Limb (tissue), 2 donors: ENCODE measurements around the gene TMPRSS7.
"Not testable (repeated sequence)": the region's sequence is repeated elsewhere in the genome, so short reads cannot be mapped to it uniquely, and the experiment has no call there.

ENCODE experiments used
- DNase-seq, 2 donors: peaks; one replicate each; pipeline ENCODE4 v3.0.0-alpha.2; 2016; ENCODE audit errors: extremely low spot score in 2 of 2

TMPRSS7 gene

GRCh38 chr3:112059497-112059896 lies 25.0 kb downstream of the TMPRSS7 start:
- no peak for DNase-seq

- no peak for DNase-seq
These were observed 26.6 kb downstream of the TMPRSS7 start for GRCh38 chr3:112061152-112061551.

GRCh38 chr3:112072387-112073060 lies 38.0 kb downstream of the TMPRSS7 start:
- DNase-seq: not testable (repeated sequence)

- DNase-seq: no peak
These were observed 39.5 kb downstream of the TMPRSS7 start for GRCh38 chr3:112074006-112074405.

GRCh38 chr3:112074616-112075497 lies 40.3 kb downstream of the TMPRSS7 start:
- DNase-seq: no peak

- no peak for DNase-seq
These were observed 43.9 kb downstream of the TMPRSS7 start for GRCh38 chr3:112078125-112079083.

- DNase-seq: no peak
These were observed 48.7 kb downstream of the TMPRSS7 start for GRCh38 chr3:112083239-112083638.

- DNase-seq: no peak
These were observed 50.6 kb downstream of the TMPRSS7 start for GRCh38 chr3:112084980-112085705.

- DNase-seq: no peak
These were observed 51.2 kb downstream of the TMPRSS7 start for GRCh38 chr3:112085735-112086075.

- DNase-seq: peak; percentile 71 to 82
These were observed 51.7 kb downstream of the TMPRSS7 start, which contains the start of gene C3orf52 for GRCh38 chr3:112086076-112086854. C3orf52 (plus strand) TSS chr3:112086389; CDS start chr3:112086408, 19 bp downstream.

GRCh38 chr3:112086875-112087524 lies 52.5 kb downstream of the TMPRSS7 start:
- DNase-seq: no peak

GRCh38 chr3:112087746-112088145 lies 53.2 kb downstream of the TMPRSS7 start:
- no peak for DNase-seq

- no peak for DNase-seq
These were observed 54.4 kb downstream of the TMPRSS7 start for GRCh38 chr3:112088944-112089343.

GRCh38 chr3:112089956-112090886 lies 55.7 kb downstream of the TMPRSS7 start:
- no peak for DNase-seq

GRCh38 chr3:112090887-112091586 lies 56.5 kb downstream of the TMPRSS7 start:
- DNase-seq: no peak

- DNase-seq: no peak
These were observed 58.1 kb downstream of the TMPRSS7 start for GRCh38 chr3:112092496-112093179.

- DNase-seq: no peak
These were observed 58.6 kb downstream of the TMPRSS7 start for GRCh38 chr3:112093180-112093522.
